Fibroblast of villous mesenchyme (primary cell): ENCODE results near the gene AIMP2. TPM values are rescaled to one million over a fixed set of nuclear protein-coding genes. Genes with fewer than 3 reads are reported as not detected.
"Not testable (repeated sequence)": the region's sequence is repeated elsewhere in the genome, so short reads cannot be mapped to it uniquely, and the experiment has no call there.

Source experiments
- DNase-seq: peaks from one replicate; pipeline ENCODE4 v3.0.0-alpha.2; 2010; ENCODE audit warnings: low read depth
- H3K4me3 ChIP-seq: 2 replicates; pipeline ENCODE4 v1.5.1; 2011; ENCODE audit warnings: low read depth, mild to moderate bottlenecking, low read length
- total RNA-seq: library from RNA; depleted of rRNA; stranded (reverse); fragments of >200 nt; gene quantifications from 2 replicates; pipeline ENCODE4 v1.2.3, GENCODE V29; 2012
- TF ChIP-seq, protein P1 (sequence below): IDR thresholded peaks from 2 replicates; pipeline ENCODE4 v1.5.1; 2012; ENCODE audit warnings: low read depth, mild to moderate bottlenecking, low read length; ENCODE audit not compliant: insufficient read depth

The AIMP2 gene
- total RNA-seq, 1 donor = 54.4 TPM

DNA sequence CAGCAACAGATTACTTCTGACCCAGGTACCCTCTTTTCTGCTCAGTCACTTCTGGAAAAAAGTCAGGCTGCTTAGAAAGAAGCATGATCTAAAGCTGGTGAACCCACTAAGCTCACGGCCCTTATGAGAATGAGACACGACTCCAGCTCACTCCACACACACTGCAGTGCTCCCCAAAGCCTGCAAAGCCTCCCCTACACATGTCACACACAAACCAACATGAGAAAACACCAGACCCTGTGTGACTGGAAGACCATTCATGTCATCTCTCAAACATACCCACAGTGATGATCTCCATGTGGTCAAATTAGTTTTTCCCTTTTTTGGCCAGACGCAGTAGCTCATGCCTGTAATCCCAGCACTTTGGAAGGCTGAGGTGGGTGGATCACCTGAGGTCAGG is 22.5 kb downstream of the AIMP2 start:
- TF ChIP-seq, protein P1, sequence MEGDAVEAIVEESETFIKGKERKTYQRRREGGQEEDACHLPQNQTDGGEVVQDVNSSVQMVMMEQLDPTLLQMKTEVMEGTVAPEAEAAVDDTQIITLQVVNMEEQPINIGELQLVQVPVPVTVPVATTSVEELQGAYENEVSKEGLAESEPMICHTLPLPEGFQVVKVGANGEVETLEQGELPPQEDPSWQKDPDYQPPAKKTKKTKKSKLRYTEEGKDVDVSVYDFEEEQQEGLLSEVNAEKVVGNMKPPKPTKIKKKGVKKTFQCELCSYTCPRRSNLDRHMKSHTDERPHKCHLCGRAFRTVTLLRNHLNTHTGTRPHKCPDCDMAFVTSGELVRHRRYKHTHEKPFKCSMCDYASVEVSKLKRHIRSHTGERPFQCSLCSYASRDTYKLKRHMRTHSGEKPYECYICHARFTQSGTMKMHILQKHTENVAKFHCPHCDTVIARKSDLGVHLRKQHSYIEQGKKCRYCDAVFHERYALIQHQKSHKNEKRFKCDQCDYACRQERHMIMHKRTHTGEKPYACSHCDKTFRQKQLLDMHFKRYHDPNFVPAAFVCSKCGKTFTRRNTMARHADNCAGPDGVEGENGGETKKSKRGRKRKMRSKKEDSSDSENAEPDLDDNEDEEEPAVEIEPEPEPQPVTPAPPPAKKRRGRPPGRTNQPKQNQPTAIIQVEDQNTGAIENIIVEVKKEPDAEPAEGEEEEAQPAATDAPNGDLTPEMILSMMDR = no peak
- H3K4me3 ChIP-seq = no peak overlapping the region
- no peak for DNase-seq

DNA sequence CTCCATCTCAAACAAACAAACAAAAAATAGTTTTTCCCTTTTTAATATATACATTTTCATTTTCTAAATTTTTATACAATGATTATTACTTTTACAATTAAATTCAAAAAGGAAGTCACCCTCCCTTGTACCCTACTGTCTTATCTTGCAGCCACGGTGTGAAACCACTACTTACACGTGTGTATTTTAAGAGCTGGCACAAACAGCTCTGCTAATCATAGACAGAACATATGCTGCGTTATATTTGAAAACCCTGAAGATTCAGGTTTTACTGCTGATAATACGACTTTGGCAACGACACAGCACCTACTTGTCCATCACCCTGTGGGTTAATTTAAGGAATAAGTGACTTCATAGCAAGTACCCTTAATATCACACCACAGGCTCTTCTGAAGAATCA is 23.1 kb downstream of the AIMP2 start:
- no peak for DNase-seq
- H3K4me3 ChIP-seq = no peak overlapping the region
- TF ChIP-seq, protein P1 = no peak

DNA sequence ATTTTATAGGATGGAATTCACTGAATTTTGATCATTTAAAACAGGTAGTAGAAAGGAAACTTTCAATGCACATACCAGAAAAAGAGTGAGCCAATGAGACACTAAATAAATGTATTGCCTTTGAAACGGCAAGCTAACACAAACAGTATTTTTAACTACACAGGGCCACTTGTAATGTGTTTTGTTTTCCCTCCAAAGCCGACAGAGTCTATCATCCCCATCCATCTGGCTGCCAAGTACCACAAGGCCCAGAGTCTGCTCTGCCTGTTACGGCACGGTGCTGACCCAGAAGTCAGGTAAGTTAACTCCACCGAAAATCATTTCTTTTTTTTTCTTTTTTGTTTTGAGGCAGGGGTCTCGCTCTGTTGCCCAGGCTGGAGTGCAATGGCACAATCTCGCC is 23.6 kb downstream of the AIMP2 start:
- DNase-seq = no peak
- H3K4me3 ChIP-seq = no peak overlapping the region
- TF ChIP-seq, protein P1 = no peak

DNA sequence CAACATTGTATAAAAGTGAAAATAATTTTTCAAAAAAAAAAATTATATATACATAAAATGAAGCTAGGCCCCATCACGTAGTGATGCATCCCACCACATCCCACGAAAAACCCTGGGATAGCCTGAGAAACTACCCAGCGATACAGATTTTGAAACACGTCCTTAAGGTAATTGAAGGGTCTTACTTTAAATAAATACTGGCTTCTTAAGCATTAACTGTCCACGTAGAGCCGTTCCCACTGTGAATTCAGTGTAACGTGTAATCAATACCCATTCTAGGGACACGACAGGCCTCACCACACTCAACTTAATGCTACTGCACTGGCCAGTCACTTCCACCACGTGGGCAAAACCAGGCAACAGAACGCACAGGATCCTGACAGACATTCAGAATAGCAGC is 26.1 kb downstream of the AIMP2 start:
- no peak for DNase-seq
- no peak overlapping the region for H3K4me3 ChIP-seq
- TF ChIP-seq, protein P1 = no peak

DNA sequence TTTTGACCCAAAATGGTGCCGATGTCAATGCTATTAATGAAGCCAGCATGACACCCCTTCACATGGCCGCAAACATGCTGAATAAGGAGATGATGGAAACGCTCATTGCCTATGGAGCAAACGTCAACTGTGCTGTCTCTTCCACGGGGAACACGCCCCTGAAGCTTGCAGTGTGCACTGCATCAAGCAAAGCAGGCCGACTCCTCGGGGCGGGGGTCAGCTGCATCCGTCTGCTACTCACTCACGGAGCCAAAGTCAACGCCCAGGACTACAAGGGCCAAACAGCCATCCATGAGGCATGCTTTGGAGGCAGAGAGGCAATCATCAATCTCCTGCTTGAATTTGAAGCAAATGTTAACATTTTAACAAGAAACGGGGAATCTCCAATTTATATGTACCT is 26.6 kb downstream of the AIMP2 start:
- H3K4me3 ChIP-seq = no peak overlapping the region
- DNase-seq = no peak
- TF ChIP-seq, protein P1 = no peak

DNA sequence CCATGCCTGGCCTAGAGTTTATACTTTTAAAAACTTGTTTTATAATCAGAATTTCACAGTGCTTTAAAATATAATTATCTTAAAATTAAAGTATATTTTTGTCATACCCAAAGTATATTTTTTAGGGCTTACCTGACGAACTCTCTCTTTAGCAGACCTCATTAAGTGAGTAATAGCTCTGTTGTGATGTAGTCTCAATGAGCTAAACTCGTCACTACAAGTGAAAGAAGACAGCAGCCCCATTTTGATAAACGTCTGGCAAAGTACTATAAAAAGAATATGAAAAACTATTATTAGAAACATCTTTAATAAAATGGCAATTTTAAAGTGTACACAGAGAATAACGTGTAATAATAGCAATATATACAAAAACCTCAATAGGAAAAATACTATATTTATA is 40.7 kb downstream of the AIMP2 start:
- no peak overlapping the region for H3K4me3 ChIP-seq
- TF ChIP-seq, protein P1 = no peak
- DNase-seq = no peak

DNA sequence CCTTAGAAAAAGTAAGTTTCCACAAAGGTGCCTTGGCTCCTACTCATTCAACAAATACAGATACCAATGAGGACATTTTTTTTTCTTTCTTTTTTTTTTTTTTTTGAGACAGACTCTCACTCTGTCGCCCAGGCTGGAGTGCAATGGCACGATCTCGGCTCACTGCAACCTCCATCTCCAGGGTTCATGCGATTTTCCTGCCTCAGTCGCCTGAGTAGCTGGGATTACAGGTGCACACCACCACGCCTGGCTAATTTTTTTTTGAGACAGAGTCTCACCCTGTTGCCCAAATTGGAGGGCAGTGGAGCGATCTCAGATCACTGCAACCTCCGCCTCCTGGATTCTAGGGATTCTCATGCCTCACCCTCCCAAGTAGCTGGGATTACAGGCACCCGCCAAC is 42.1 kb downstream of the AIMP2 start:
- not testable (repeated sequence) for DNase-seq, H3K4me3 ChIP-seq
